Measurements from ENCODE around the gene NFATC1.

Gene NFATC1

DNA sequence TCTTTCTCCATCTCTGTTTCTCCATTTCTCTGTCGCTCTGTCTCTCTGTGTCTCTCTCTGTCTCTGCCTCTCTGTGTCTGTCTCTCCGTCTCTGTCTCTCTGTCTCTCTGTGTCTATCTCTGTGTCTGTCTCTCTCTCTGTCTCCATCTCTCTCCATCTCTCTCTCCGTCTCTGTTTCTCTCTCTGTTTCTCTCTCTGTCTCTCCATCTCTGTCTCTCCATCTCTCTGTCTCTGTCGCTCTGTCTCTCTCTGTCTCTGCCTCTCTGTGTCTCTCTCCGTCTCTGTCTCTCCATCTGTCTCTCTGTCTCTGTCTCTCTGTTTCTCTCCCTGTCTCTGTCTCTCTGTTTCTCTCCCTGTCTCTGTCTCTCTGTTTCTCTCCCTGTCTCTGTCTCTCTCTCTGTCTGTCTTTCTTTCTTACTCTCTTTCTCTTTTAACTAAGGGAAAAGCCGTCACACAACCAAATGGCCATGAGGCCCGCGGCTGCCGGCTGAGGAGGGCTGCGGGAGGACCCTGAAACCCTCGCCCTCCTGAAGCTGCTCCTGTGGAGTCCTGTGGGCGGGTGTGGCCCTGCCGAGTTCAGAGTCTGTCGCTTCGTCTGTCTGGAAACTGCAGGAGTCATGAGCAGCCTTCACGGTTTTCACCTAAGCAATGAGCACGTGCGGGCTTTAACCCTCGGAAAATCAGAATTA is 29.3 kb downstream of the NFATC1 start:
- DNase-seq = no peak

DNA sequence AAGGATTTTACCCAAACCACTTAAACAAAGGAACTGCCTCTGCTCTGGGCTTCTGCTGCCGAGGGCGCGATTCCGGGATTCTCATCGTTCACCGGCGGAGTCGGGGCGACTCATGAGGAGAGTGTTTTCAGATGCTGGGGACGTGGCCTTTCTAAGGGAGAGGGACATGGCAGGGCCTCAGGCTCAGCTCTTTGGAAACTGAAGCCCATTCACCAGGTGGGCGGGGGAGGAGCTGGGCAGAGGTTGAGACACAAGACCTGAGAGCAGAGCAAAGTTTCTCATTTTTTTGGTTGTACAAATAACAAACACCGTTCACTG is 29.8 kb downstream of the NFATC1 start:
- no peak for DNase-seq

DNA sequence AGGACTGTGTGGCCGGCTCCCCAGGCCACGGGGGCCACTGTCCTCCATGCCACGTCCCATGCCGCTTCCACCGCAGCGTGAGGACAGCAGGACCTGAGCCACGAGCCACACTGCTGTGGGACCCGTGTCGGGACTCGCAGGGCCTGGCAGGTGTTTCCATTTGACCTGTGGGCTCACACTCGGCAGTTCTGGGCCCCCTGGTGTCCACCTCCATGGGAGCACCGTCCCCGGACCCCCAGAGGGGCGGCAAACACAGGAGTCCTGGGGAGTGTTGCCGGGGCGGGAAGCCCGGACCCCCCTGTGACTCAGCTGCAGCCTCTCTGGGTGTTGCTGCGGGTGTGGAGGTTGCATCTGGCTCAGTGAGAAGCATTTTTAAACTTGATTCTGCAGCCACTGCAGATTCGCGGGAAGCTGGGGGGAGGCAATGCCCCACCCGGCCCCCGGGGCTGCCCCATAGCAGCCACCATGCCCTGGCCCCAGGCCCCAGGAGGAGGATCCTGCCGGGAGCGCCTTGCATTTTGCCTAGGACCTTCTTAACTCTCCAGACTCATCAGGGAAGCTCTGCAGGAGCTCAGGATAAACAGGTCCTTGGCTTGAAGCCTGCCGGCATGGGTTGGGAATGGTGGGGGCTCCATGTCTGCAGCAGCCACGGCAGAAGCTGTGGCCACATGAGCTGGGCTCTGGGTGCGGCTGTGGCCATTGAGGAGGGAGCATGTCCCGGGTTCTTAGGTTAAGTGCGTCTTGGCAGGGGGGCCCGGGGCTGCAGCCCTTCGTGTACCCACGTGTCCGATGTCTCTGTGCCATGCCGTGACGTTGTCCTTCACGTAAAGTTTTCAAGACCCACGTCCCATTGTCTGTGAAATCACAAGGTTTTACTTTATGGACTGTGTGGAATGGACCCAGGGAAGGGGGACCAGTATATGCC is 30.9 kb downstream of the NFATC1 start:
- no peak for DNase-seq

DNA sequence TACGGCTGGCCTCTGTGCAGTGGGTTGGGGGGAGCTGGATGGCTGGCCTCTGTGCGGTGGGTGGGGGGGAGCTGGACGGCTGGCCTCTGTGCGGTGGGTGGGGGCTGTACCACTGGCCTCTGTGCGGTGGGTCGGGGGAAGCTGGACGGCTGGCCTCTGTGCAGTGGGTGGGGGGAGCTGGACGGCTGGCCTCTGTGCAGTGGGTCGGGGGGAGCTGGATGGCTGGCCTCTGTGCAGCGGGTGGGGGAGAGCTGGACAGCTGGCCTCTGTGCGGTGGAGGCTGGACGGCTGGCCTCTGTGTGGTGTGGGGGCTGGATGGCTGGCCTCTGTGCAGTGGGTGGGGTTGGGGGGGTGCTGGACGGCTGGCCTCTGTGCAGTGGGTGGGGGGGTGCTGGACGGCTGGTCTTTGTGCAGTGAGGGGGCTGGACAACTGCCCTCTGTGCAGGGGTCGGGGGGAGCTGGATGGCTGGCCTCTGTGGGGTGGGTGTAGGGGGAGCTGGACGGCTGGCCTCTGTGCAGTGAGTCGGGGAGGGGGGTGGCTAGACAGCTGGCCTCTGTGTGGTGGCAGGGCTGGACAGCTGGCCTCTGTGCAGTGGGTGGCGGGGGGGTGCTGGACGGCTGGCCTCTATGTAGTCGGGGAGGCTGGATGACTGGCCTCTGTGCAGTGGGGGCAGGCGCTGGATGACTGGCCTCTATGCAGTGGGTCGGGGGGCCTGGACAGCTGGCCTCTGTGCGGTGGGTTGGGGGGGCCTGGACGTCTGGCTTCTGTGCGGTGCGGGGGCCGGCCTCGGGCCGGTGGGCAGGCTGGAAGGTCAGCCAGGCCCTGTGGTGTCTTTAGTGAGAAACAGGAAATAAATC is 31.9 kb downstream of the NFATC1 start:
- no peak for DNase-seq

DNA sequence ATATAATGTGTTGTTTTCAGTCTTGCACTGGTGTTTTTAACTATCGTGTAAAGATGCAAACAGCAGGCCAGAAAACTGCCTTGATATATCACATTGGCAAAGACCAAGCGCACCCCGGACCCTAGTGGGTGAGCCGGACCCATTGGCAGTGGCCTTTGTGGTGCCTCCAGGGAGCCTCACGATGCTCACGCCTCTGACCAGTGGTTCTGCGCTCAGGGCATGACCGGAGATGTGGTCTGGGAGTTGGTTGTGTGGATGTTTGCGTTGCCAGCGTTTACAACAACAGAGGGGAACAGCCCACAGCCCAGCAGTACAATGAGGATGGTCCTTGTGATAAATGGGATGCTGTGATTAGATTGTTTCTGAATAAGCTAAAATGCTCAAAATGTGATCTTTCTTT is 32.6 kb downstream of the NFATC1 start:
- no peak for DNase-seq

DNA sequence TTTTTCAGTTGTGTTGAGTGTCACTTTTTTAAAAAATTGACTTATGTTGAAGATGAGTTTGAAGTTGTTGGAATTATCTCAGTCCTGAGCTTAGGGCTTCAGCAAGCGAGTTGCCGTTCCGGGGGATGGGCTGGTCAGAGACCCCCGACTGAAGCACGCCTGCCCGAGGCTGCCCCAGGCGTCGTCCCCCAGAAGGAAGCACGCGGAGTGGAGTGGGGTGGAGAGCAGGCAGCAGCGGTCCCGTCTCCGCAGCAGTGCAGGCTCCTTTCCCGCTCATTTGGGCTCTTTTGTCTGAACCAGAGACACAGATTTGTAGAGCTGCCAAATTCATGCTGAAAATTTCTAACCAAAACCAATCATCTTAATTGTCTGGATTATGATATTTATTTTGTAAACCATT is 33.7 kb downstream of the NFATC1 start:
- DNase-seq = no peak

DNA sequence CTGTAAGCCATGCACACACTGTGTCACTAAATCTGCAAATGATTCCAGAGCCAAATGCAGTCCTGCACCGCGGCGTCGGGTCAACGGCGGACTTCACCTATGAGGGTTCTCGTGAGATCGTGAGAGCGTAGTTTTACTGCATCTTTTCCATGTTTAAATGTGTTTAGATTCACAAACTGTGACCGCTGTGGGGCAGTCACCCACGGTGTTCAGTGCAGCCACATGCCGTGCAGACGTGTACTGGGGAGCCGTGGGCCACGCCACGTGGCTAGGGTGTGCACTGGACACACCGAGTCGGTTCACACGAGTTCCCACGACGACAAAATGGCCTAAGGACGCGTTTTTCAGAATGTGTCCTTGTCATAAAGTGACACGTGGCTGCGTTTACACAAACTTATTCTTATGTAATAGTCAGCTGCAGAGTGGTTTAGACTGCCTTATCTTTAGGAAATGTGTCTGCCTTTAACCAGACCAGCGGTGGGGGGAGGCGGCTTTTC is 34.1 kb downstream of the NFATC1 start:
- DNase-seq = no peak

DNA sequence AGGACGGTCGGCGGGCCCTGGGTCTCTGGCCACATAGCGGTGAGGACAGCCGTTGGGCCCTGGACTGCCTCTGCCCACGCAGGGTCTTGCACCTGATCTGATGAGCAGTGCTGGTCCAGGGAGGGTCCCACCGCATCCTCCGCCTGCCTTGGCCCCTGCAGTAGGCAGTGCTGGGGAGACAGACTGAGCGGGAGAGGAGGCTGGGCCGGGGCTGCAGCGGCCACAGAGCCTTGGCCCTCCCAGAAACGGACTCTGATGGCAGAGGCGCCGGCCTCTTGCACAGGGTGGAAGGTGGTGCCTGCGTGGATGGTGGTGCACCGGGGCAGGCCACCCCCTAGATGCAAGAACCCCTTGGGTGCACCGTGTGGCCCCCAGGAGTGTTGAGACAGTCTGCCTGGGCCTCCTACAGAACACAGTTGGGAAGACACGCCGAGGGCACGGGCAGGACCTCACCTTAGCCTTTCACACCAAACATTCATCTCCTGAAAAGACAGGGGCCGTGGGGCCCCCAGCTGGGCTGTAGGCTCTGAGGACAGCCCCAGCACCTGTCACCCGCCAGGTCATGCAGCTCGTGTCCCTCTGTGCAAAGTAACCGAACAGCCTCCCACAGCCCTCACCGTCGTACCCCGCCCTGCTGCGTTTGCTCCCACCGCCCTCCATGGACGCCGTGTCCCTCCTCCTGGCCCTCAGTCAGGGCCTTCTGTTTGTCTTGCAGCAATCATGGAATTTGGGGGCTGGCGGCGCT is 36.8 kb downstream of the NFATC1 start:
- no peak for DNase-seq

DNA sequence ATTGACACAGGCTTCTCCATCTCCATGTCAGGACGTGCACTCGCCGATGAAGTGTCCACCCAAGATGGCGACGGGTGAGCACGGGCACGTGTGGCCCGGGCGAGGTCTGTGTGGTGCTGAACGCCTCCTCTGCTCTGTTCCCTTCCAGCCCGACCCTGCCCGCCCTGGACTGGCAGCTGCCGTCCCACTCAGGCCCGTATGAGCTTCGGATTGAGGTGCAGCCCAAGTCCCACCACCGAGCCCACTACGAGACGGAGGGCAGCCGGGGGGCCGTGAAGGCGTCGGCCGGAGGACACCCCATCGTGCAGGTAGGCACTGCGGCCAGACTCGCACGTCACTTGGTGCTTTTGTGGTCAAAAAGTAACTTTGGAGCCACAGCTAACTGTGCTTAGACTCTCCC is 37.7 kb downstream of the NFATC1 start:
- DNase-seq = no peak

DNA sequence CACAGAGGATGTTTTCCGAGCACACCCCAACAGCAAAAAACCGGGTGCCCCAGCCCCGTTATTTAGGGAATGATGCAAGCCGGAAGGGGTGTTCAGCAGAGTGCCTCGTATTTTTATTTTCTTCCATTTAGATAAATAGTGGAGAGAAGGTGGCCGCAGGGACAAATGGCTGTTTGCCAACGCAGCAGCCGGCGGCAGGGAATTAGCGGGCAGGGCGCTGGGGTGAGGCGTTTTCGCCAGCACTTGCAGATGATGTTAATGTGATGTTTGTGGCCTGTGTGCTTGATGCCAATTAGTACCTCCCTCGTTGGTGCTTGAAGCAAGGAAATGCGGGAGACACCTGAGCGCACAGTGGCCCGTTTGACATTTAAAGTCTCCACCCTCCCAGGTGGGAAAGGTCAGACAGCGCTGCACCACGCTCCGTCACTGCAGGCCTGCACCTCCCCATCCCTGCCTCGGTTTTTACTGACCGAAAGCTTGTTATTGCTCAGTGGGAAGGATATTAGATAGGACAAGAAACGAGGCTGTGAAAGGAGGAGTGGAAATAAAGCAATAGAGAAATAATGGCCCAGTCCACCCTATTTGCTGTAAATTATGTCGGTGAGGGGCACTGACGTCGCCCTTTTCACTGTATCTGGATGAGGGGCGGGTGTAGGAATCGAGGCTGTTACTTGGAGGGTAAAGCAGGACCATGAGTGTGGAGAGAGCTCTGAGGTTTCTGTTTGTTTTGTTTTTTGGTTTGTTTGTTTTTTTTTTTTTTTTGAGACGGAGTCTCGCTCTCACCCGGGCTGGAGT is 39.1 kb downstream of the NFATC1 start:
- DNase-seq = no peak

DNA sequence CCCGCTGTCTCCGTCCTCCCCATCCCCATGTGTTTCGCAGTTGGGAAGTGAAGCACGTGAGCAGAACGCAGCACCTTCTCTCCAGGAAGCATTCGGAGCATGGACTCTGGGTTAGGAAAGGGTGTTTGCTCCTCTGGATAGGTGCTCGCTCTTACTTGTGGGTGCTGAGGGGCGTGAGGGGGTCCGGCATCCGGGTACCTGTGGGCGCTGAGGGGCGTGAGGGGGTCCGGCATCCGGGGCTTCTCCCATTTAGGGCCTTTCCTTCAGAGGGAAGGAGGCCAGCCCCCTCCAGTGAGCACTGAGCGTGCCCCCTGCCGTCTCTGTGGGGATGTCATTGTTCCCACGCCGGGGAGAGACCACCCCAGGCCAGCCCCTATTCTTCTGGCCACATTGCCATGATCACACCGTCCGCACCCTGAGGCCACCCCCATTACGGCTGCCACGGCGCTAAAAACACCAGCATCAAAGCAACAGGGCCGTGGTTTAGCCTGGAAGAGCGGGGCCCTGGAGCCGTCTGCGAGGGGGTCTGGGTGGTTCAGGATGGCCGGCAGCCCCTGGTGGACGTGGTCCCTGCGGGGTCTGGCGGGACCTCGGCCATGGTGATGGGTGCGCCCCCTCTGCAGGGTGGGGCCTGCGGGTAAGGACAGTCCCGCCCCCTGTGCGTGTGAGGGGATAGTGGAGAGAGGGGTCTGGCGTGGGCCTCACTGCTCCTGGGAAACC is 41.0 kb downstream of the NFATC1 start:
- no peak for DNase-seq

DNA sequence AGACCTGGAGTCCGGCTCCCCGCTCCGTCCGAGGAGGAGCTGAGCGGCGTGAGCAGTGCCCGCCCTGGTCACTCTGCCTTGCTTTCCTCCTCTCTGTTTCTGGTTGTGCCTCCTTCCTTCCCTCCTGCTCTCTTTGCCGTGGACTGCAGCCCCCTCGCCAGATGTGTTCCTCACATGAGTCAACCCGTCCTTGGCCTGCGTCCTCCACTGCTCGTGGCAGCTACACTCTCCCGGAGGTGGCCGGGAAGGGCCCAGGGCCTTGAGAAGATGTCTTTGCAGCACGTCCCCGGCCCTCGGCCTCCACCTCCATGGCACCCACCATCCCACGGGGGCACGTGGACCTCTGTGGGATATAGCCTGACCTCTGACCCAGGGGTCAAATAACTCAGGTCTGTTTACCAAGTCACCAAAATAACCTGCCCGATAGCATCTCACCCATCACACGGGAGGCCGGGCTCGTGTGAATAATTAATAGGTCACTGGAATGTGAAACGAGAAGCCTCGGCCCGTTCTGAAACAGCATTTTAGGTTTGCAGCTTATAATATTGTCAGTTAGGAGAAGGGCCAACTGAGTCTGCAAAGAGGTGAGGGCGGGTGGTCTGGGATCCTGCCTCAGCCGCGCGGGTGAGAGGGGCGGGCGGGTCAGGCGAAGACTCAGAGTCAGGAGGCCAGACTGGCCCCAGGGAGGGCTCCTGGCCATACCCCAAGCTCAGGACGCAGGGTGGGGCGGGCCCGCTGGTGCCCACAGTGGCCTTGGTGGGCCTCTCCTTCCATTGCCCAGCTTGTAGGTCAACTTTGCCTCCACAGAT is 42.6 kb downstream of the NFATC1 start:
- no peak for DNase-seq

DNA sequence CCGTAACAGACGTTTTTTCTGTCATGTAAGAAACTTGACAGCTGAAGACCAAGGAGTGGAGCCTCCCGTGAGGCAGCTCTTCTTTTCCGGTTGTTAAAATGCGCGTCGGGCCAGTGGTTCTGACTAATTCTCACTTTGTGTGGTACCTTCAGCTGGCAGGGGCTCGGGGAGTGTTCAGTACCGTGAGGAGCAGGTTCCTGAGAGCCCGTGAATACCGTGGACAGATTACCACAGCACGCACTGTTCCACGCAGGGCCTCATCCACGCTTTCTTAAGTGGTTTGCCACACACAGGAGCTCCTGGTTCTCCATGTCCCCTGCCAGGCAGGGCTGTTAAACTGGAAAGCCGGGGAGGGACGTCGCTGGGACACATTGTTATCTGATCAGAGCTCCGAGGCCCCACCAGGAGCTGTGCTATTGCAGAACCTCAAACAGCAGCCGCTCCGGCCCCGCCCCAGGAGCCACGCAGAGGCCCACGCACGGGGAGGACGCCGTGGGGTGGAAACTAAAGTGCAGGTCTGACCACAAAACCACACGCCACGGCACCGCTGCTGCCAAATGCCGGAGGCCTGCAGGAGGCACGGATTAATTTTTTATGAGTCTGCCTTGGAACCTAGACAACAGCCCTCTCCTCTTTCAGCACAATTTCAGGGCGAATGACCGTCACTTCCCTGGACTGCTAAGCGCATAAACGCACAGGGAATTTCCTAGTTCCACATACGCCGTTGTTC is 43.3 kb downstream of the NFATC1 start:
- DNase-seq = no peak

DNA sequence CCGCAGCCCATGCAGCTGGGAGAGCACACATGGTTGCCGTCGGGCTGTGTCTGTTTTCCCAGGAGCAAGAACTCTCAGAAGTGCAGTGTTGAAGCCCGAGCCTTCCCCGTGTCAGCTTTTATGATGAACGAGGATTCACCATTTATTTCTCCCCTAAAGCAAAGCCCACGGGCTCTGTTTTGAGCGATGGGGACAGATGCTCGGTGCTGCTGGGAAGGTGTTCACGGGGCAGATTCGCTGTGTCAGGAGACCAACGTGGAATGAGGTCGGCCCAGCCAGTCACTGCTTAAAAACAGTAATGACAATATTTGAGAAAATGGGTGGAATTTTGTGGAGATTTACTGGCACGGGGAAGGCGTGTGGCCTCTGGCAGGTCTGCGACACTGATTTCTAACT is 43.9 kb downstream of the NFATC1 start:
- DNase-seq = no peak

DNA sequence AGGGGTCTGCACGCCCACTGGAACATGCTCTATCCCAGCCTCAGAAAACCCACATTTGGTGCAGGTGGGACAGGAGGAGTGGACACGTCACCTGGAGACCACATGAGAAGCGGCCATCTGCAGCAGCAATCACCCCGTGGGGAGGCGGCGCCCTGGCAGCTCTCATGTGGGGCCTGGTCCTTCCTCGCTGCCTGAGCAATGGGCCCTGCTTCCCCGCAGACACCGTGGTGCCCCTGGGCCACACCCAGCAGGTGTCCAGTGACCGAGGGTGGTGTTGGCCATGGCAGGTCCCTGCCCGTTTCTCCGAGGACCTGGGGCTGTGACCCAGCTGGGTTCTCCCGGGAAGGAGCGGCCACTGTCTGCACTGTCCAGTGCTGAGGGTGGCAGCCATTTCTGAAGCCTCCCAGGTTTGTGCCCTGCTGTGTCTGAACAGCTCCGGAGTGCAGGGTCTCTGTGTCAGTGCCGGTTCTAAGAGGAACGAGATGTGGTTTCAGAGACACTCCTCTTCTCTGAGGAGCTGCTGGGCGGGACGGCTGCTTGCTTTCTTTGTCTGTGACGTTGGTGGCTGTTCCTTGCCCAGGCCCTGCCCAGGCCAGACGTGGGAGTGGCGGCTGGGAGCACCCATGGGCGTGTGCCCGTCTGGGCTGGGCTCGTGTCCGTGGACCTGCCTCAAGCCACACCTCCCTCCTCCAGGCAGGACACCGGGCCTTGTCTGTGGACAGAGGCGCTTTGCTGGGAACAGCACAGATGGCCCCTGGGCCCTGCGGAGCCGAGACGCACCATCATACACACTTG is 44.8 kb downstream of the NFATC1 start:
- no peak for DNase-seq

DNA sequence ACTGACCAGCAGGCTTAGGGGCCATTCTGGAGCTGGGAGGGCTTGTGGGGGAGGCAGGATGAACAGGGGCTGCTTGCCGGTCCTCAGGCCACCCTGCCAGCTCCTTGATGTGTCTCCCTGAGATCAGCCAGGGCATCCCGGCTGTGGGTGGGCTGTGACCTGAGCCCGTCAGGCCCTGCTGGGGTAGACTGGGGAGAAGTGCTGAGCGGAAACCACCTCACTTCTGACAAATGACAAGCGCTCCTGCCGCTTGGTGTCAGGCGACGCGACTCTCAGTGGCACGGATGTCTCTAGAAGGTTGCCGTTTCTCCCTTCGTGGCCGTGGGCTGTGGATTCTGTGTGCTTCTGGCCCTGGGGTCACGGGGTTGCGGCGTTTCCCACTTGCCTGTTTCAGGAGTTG is 45.7 kb downstream of the NFATC1 start:
- DNase-seq = no peak

DNA sequence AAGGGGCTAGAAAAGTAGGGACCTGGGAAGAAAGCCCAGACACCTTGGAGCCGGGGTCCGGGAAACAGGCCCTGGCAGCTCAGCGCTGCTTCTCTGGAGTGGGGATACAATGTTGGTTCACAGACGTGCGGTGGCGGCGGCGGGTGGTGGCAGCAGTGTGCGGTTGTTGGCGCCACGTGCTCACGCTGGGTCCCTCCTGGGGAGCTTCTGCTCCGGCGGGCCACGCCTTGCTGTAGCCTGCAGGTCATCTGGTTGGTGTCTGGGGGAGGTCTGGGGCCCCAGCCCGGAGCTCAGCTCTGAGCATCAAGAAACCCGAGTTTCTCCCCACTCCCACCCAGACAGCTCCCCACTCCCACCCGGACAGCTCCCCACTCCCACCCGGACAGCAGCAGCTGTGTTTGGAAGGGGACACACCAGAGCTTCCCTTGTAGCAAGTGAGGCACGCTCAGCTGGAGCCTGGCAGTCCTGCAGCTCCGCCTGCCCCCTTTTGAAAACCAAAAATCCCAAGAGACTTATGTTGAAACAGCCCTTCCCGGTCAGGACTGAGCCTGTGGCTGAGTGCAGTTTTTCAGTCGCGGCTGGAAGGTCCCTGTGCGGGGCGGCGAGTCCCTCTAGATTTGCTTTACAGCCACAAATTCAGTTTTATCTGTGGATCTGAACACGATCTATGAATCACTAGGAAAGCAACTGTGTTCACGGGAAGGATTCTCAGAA is 46.9 kb downstream of the NFATC1 start:
- no peak for DNase-seq

DNA sequence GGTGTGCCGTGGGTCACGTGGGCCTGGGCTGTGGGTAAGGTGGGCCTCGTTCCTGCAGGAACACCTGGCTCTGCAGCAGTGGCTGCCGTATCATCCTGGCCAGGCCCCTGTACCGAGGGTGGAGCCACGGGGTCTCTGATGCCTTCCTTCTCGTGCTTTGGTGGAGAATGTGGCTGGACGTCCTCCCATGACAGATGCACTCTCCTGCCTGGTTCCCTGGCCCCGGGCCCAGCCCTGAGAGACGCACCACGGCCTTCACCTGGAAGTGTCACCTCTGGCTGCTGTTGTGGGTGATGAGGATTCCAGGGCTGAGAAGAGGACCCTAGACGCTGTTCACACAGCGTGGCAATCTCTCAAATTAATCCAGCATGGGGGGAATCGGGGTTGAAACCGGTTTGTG is 49.5 kb downstream of the NFATC1 start:
- no peak for DNase-seq
